SK-N-SH (cell line): ENCODE measurements around the gene CDC42SE2. TPM values are rescaled to one million over a fixed set of nuclear protein-coding genes. Genes with fewer than 3 reads are reported as not detected.

ENCODE experiments used
- CTCF ChIA-PET: fragments of 300-600, 350-600 bp; formaldehyde crosslinking; extraction: SDS; loops from one replicate; lab custom pipeline; 2021; lab: Yijun Ruan, JAX
- POLR2A ChIA-PET: fragments of 350-600 bp; sonication (Branson Sonifier 250); formaldehyde crosslinking; extraction: SDS; loops from one replicate; lab custom pipeline; 2020; ENCODE audit warnings: antibody characterized with exemption, inconsistent platforms; lab: Yijun Ruan, JAX
- DNase-seq: peaks from one replicate; pipeline ENCODE4 v3.0.0; 2012
- H2AFZ ChIP-seq: fragments of 200-600 bp; sonication (generic); 2 replicates; pipeline ENCODE4 v1.8.1; 2016; ENCODE audit warnings: antibody characterized with exemption, mild to moderate bottlenecking, low read depth
- H3F3A ChIP-seq: fragments of 200-600 bp; sonication (generic); replicated peaks from 2 replicates; pipeline ENCODE3; 2016; ENCODE audit warnings: antibody characterized with exemption, mild to moderate bottlenecking; ENCODE audit not compliant: insufficient read depth
- H3K27ac ChIP-seq, 2 experiments: fragments of 200-500 bp in 1 of 2; fragments of 200-600 bp in 1 of 2; sonication (Bioruptor generic) in 1 of 2; sonication (generic), shearing (Covaris generic) in 1 of 2; 2 replicates each; pipeline versions ENCODE4 v1.5.1 to v1.6.1; 2014 to 2016; ENCODE audit warnings: low read depth in 2 of 2, inconsistent platforms in 1 of 2, low read length in 1 of 2, mild to moderate bottlenecking in 1 of 2, mixed read lengths in 1 of 2
- H3K27me3 ChIP-seq: fragments of 200-600 bp; sonication (generic), shearing (Covaris generic); 2 replicates; pipeline ENCODE4 v1.6.1; 2016; ENCODE audit warnings: mixed run types; ENCODE audit not compliant: insufficient read depth
- H3K36me3 ChIP-seq, 2 experiments: fragments of 200-500 bp in 1 of 2; fragments of 200-600 bp in 1 of 2; sonication (Bioruptor generic) in 1 of 2; sonication (generic) in 1 of 2; replicated peaks in 1 of 2; 2 replicates each; pipeline versions ENCODE3 to v1.5.1; 2014 to 2016; ENCODE audit warnings: low read length in 1 of 2, mild to moderate bottlenecking in 1 of 2; ENCODE audit not compliant: insufficient read depth in 2 of 2, control insufficient read depth in 1 of 2
- H3K4me1 ChIP-seq, 2 experiments: fragments of 200-500 bp in 1 of 2; fragments of 200-600 bp in 1 of 2; sonication (Bioruptor generic) in 1 of 2; sonication (generic), shearing (Covaris generic) in 1 of 2; 2 replicates each; pipeline versions ENCODE4 v1.5.1 to v1.6.1; 2014 to 2016; ENCODE audit warnings: low read depth in 1 of 2, low read length in 1 of 2, mixed run types in 1 of 2; ENCODE audit not compliant: insufficient read depth in 2 of 2, control insufficient read depth in 1 of 2
- H3K4me2 ChIP-seq: fragments of 200-600 bp; sonication (generic), shearing (Covaris generic); 2 replicates; pipeline ENCODE4 v1.6.1; 2017; ENCODE audit warnings: mixed run types
- H3K4me3 ChIP-seq, 2 experiments: fragments of 200-500 bp in 1 of 2; fragments of 200-600 bp in 1 of 2; sonication (Bioruptor generic) in 1 of 2; sonication (generic), shearing (Covaris generic) in 1 of 2; 2 replicates each; pipeline versions ENCODE4 v1.5.1 to v1.8.1; 2014 to 2016; ENCODE audit warnings: low read depth in 2 of 2, inconsistent platforms in 1 of 2, low read length in 1 of 2, mild to moderate bottlenecking in 1 of 2, mixed read lengths in 1 of 2, moderate library complexity in 1 of 2
- H3K79me2 ChIP-seq: fragments of 200-600 bp; sonication (generic); 2 replicates; pipeline ENCODE4 v1.8.1; 2017; ENCODE audit warnings: mild to moderate bottlenecking; ENCODE audit not compliant: insufficient read depth
- H3K9ac ChIP-seq: fragments of 200-600 bp; sonication (generic); 2 replicates; pipeline ENCODE4 v1.6.1; 2017; ENCODE audit warnings: mixed run types
- H3K9me2 ChIP-seq: fragments of 200-600 bp; sonication (generic); 2 replicates; pipeline ENCODE4 v1.6.1; 2017; ENCODE audit warnings: mixed run types
- H3K9me3 ChIP-seq: fragments of 200-600 bp; sonication (generic); 2 replicates; pipeline ENCODE4 v1.6.1; 2017; ENCODE audit warnings: mixed run types, mild to moderate bottlenecking, moderate library complexity
- H4K20me1 ChIP-seq: fragments of 200-600 bp; sonication (generic); 2 replicates; pipeline ENCODE4 v1.6.1; 2017; ENCODE audit warnings: mild to moderate bottlenecking, mixed run types; ENCODE audit not compliant: insufficient read depth
- CHD2 ChIP-seq: fragments of 150-350 bp; IDR thresholded peaks from 2 replicates; pipeline ENCODE4 v1.6.1; 2018; ENCODE audit warnings: low read length; ENCODE audit not compliant: partially characterized antibody
- EP300 ChIP-seq, 2 experiments: IDR thresholded peaks; 2 replicates each; pipeline versions ENCODE4 v1.4.0 to v1.6.1; 2012; ENCODE audit warnings: borderline replicate concordance in 1 of 2, low read depth in 1 of 2, low read length in 1 of 2
- FOXM1 ChIP-seq: IDR thresholded peaks from 2 replicates; pipeline ENCODE4 v1.4.0; 2012; ENCODE audit warnings: low read depth, mild to moderate bottlenecking
- IRF3 ChIP-seq: fragments of 150-350 bp; IDR thresholded peaks from 2 replicates; pipeline ENCODE4 v1.6.1; 2016; ENCODE audit warnings: mild to moderate bottlenecking, low read depth, low read length
- MEF2A ChIP-seq: IDR thresholded peaks from 2 replicates; pipeline ENCODE4 v1.4.0; 2012; ENCODE audit warnings: low read depth, borderline replicate concordance
- PBX3 ChIP-seq: IDR thresholded peaks from 2 replicates; pipeline ENCODE4; 2012
- POLR2AphosphoS5 ChIP-seq: IDR thresholded peaks from 2 replicates; pipeline ENCODE4 v1.6.1; 2012; ENCODE audit warnings: low read depth, low read length
- RXRA ChIP-seq: IDR thresholded peaks from 2 replicates; pipeline ENCODE4 v1.4.0; 2012; ENCODE audit warnings: low read depth, mild to moderate bottlenecking, borderline replicate concordance
- SMC3 ChIP-seq: IDR thresholded peaks from 2 replicates; pipeline ENCODE4 v1.6.1; 2012; ENCODE audit warnings: low read depth, low read length, improper control_type of control experiment
- TCF12 ChIP-seq: IDR thresholded peaks from 2 replicates; pipeline ENCODE4 v1.4.0; 2012
- USF1 ChIP-seq: IDR thresholded peaks from 2 replicates; pipeline ENCODE4 v1.4.0; 2012; ENCODE audit warnings: low read depth, borderline replicate concordance
- USF2 ChIP-seq: fragments of 150-350 bp; IDR thresholded peaks from 2 replicates; pipeline ENCODE4 v1.6.1; 2017; ENCODE audit warnings: antibody characterized with exemption, low read length, low read depth, borderline replicate concordance
- ZBTB33 ChIP-seq: IDR thresholded peaks from 2 replicates; pipeline ENCODE4 v1.4.0; 2012; ENCODE audit warnings: low read depth, borderline replicate concordance
- WGBS: methylation state at CpG from one replicate; pipeline ENCODE4 v1.1.6; 2017; ENCODE audit warnings: low lambda C conversion rate; 5-methylcytosine and 5-hydroxymethylcytosine counted together
- polyA plus RNA-seq, 3 experiments: library from polyadenylated mRNA; depleted of rRNA; stranded (reverse); fragments of >200 nt; gene quantifications; 2 replicates each; pipeline ENCODE4 v1.2.3, GENCODE V29; 2012

CDC42SE2 gene
- polyA plus RNA-seq, 1 of the 3 experiments (the other 2 are of a cell fraction) = 8.6 TPM

- TF ChIP-seq EP300 (IDR thresholded peaks at IDR 0.05; ENCODE audit: borderline replicate concordance in 1 of 2, low read depth in 1 of 2, low read length in 1 of 2) (no peak), FOXM1 (no peak)
Observed at GRCh38 chr5:131299465-131299864, 35.6 kb downstream of the CDC42SE2 start (continued).

- Histone ChIP-seq H3K79me2 (peaks cover 96% of the 10 kb centered on the region), H3K9me2 (no peaks in the 10 kb centered on the region), H2AFZ (no peak overlapping the region), H3K4me2 (no peak overlapping the region), H3K27me3 (no peaks in the 10 kb centered on the region), H4K20me1 (peaks cover 11% of the 10 kb centered on the region), H3K9me3 (peaks cover 6% of the 10 kb centered on the region; the same call in 1 of the 2 replicates), H3F3A (peaks cover 21% of the 10 kb centered on the region), H3K36me3 (no peaks in the 10 kb centered on the region), H3K4me3 (no peak overlapping the region), H3K9ac (no peak overlapping the region), H3K27ac (no peak overlapping the region; a peak in 1 of 4 replicates), H3K4me1 (peaks cover 6 to 11% of the 10 kb centered on the region in 2 experiments; a peak in 3 of 4 replicates)
- DNase-seq = no peak
- no peak for TF ChIP-seq IRF3
- TF ChIP-seq USF2 = no peak
- TF ChIP-seq MEF2A = no peak
- no peak for TF ChIP-seq ZBTB33
- TF ChIP-seq RXRA = no peak
- TF ChIP-seq POLR2AphosphoS5 = no peak
- no peak for TF ChIP-seq EP300 (IDR thresholded peaks at IDR 0.05; ENCODE audit: borderline replicate concordance in 1 of 2, low read depth in 1 of 2, low read length in 1 of 2)
- TF ChIP-seq CHD2 = no peak
- TF ChIP-seq TCF12 = no peak
- TF ChIP-seq SMC3 = no peak
- TF ChIP-seq PBX3 = no peak
- no peak for TF ChIP-seq USF1
- ChIA-PET CTCF (no interaction called here), POLR2A (no interaction called here)
- 82% methylated on average over 6 of the region's 6 CpGs for WGBS
Observed at GRCh38 chr5:131302506-131302905, 38.7 kb downstream of the CDC42SE2 start.
